Mucosa of gallbladder (tissue), 1 donor: ENCODE measurements around the gene MYOM1. TPM values are rescaled to one million over a fixed set of nuclear protein-coding genes. Genes with fewer than 3 reads are reported as not detected.

Experiments used
- DNase-seq: peaks from one replicate; pipeline ENCODE4 v3.0.0-alpha.2; 2020; ENCODE audit warnings: low spot score
- total RNA-seq: library from RNA; stranded (reverse); gene quantifications from one replicate; pipeline ENCODE4 v1.2.1, GENCODE V29; 2021
- donor health status: DM: no; HTN: no; CAD: no.

Gene MYOM1
- total RNA-seq, 1 donor from 2014 or later, result 138 TPM

DNA sequence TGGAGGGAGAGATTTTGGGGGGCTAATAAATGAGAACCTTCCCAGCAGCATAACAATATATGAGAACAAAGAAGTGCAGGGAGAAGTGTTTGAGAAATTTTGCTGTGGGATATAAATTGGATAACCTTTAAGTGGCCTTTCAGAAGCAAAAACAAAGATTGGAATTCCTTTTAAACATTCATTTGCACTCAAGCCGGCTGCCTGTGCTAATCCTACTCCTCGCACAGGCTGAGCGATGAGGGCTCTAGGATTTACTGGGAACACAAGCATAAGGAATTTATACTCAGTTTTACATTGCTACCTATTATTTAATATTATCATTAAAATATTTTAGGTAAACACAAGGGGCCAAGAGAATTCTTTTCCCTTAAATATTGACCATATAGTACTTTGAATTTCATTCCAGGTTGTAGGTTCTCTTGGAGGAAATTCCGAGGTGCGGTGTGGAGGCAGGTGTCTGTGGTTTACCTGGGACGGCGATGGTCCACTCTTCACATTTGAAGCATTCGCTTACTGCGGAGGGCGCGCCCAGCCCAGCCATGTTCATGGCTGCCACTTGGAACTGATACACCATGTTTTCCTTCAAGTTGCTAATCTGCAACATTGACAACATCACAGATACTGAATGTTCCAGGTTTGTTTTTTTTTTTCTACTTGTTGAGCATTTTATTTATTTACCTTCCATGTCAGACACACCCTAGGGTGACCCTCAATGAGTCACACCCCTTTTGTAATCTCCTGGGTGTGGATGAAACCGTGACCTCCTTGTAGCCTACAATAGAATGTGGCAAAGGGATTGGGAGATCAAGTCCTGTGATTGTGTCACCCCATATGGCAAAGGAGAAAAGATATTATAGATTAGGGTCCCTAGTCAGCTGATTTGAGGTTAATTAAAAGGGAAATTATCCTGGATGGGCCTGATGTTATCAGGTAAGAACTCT, 100.1 kb downstream of the MYOM1 start:
- no peak for DNase-seq

- DNase-seq, result no peak
These were observed 101.4 kb downstream of the MYOM1 start for GRCh38 chr18:3118195-3119010.

GRCh38 chr18:3117493-3118192, 102.1 kb downstream of the MYOM1 start:
- no peak for DNase-seq

DNA sequence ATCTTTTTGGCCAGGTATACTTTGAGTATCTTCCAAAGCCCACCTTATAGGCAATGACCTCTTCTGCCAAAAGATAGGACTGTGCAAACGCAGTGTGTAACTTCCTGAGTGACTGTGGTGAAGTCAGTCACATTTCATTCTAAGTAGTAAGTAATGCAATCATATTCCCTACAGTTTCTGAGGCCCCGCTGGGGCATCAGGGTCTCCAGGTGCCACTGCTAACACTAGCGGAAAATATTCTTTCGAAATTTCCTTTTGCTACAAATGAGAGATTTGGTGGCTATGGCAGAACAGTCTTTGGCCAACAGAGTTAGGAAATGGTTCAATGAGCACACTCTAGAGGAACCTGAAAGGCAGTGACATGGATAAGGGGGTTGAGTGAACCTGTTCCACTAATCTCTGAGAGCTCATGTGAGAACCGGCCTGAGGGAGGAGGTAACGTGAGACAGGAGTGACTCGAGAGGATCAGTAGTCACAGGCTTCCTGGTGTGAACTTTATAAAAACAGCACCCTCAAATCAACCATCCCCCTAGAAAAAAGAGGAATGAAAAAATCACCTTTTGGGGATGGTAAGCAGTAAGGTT, 104.2 kb downstream of the MYOM1 start:
- no peak for DNase-seq

- no peak for DNase-seq
These were observed 105.3 kb downstream of the MYOM1 start for GRCh38 chr18:3114451-3114850.

DNA sequence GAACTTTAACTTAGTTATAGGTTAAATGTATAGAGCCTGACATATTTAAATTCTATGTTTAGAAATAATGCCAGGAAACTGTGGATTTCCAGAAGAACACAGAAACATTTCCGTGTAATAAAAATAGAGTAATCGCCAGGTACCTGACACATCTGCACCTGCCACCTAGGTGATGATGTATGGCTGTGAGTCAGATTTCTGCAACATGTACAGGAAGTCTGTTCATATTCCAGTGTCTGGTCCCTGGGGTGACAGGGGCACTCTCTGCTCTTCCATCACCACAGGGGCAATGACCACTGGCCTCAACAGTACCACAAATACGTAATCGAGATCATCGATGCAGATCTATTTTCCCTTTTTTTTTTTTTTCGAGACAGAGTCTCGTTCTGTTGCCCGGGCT, 105.7 kb downstream of the MYOM1 start:
- DNase-seq, result no peak

DNA sequence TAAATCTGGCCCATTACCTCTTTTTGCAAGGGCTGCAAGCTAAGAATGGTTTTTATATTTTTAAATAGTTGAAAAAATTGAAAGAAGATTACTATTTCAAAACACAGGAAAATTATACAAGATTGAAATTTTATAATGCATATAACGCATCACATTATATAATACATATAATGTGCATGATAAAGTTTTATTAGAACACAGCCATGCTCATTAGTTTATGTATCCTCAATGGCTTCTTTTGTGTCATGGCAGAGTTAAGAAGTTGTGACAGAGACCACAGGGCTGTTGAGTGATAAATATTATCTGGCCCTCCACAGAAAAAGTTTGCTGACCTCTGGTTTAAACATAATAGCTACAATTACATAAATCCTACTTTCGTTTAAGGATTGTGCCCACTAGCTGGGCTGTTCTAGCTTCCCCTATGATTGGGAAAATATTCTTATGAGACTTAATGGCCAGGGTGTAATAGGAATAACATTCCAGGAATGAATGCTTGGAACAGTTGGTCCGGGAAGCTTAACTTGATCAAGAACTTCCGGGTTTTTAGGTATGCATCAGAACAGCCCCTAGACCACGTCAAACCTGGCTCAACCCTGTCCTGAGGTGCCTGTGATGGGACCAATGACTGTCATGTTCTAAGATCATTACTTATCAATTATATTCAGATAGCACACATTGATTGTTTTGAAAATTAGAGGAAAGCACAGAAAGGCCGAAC, 108.1 kb downstream of the MYOM1 start:
- DNase-seq, result no peak

GRCh38 chr18:3110034-3110752, 109.6 kb downstream of the MYOM1 start:
- DNase-seq, result no peak

- no peak for DNase-seq
These were observed 112.0 kb downstream of the MYOM1 start for GRCh38 chr18:3107740-3108151.

- DNase-seq, result no peak
These were observed 115.3 kb downstream of the MYOM1 start for GRCh38 chr18:3104190-3105054.

DNA sequence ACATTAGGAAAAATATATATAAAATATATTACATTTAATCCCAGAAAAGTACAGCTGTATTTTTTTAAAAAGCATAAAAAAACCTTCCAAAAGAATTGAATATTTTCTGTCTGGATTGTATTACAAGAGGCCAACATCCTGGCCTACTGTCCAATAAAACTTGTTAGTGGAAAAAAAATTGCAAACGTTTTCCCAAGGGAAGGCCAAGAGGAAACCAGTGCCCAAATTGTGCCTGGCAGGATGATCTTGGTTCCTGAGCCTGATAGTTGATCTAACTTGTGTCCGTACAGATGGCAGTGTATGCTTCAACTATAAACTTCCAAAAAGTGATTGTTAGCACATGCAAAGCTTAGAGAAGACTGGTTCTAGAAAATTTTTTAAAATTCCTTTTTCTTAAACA, 116.2 kb downstream of the MYOM1 start:
- DNase-seq, result no peak

- DNase-seq, result no peak
These were observed 116.8 kb downstream of the MYOM1 start for GRCh38 chr18:3102983-3103382.

DNA sequence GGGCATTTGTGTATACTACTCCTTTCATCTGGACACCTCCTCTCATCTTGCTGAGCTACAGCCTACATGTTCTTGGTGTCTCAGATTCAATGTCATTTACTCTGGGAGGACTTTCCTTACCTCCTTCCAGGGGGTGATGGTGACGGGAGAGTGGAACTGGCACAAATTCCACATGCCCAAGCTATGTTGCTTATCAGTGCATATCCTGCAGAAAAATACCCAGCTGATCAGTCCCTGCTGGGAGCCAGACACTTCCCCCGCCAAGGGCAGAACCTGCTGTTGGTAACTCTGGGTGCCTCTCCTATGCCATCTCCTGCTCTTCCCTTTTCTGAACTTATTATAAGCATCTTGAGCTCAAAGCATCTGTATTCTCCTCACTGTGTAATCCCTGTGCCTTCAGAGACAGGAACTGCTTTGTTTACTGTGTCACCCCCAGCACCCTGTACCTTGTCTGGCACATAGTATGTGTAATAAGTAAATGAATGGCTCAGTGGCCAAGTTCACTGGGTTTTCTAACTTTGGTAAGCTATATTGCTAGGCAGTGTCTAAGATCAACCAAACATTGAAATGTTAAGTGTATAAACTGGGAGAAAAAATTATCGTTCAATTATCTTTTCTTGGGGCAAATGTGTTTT, 119.2 kb downstream of the MYOM1 start:
- DNase-seq, result no peak

GRCh38 chr18:3099327-3099726, 120.4 kb downstream of the MYOM1 start:
- DNase-seq, result no peak

DNA sequence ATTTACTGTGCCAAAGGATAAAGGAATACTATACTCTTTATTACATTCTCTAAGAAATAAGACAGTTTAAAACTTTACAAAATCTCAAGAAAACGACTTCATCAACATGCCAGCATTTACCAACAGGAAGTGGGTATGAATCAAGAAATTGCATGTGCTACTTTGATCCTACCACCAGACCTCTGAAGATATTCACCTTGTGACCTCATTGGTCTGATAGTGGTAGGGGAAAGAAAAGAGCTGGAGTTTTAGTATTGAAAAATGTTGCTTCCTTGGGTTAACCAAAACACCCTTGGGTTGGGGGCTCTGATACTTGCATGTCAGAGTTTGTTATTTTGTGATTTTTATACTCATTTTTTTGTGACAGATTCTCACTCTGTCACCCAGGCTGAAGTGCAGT, 122.7 kb downstream of the MYOM1 start:
- DNase-seq, result no peak

DNA sequence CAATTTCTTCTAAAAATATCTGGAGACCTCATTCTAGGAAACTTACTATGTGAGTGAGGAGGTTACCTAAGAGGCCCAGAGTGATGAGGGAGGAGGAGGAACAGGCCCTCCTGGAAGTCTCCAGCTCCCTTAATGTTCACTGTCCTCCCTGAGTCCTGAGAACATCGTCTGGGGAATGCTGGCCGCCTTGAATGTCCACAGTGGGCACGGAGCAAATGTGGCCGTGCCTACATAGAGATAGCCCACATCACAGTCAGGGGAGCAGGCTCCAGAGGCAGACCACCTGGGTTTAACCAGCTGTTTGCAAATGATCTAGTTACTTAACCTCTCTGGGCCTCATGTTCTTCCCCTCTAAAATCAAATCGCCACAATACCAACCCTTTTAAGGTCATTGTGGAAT, 123.8 kb downstream of the MYOM1 start:
- DNase-seq, result no peak

- DNase-seq, result no peak
These were observed 125.5 kb downstream of the MYOM1 start for GRCh38 chr18:3094338-3094684.

DNA sequence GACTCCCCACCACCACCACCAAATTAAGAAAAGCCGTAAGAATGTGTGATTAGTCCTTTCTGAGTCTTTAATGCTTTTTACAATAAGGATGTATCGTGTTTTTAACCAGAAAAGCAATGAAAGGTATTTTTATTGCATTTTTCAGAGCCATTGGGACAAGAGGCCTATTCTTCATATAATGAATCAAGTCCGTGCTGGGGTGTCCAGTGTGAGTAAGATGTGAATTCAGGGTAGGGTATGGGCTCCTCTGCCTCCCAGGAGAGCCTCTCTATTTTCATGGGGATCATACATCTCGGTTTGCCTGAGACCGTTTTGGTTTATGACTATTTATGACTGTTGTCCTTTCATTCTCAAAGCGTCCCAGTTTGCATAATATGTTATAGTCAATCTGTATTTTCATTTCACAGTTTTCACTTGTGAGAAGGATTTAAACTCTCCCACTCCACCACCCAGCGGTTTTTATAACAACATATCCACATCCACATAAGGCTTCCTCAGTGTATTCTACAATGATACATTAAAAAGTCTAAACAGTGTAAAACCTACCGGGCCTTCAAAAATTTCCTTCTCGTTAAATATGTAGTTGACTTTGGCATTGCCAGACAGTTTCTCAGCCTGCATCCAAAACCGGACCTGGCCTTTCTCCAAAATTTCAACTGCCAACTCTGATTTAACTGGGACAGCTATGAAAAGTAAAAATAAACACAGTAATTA, 126.0 kb downstream of the MYOM1 start:
- no peak for DNase-seq
